ENCODE measurements around the gene PTPN14. TPM values are rescaled to one million over a fixed set of nuclear protein-coding genes. Genes with fewer than 3 reads are reported as not detected.
"Not testable (repeated sequence)": the region's sequence is repeated elsewhere in the genome, so short reads cannot be mapped to it uniquely, and the experiment has no call there.

PTPN14 gene
- total RNA-seq (under 1 TPM; 0.02 to 0.36 (median 0.29) TPM), total RNA-seq (0.04 to 1.3 (median 0.23) reads per million in 29 experiments)
- 0.09 TPM for total RNA-seq (2013)

DNA sequence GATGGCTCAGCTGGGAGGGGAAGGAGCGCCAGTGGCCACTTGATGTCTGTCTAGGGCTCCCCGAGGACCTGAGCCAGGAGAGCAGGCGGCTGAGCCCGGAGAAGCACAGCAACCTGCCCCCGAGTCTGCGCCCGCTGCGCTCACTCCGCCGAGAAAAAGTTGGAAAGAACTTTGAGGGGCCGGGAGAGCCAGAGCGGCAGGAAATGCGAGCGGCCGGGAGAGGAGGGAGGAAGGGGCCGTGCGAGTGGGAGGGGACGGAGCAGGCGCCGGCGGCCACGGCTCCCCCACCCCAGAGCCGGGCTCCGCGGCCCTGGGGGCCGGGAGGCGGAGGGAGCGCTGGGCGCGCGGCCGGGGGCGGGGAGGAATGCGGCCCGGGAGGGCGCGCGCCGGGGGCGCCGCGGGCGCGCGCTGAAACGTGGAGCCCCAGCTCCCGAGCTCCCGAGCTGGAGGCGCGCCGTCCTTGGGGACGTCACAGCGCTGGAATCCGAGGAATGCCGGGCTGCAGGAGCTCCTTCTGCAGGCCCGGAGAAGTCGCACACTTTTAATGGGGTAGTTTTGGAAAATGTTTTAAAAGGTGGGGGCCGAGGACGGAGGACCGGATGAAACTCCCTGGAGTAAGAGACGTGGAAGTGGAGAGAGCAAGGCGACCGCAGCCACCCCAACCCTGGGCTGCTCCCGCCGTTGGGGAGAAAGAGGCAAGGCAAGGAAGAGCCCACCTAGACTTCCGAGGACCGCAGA is at the start of gene PTPN14:
TSS of gene PTPN14 (minus strand) at position 167 of the 738 bp plus-strand sequence. CDS start 86,799 bp downstream, outside the sequence.
- no peaks in the 10 kb centered on the region for H3K36me3 Mint-ChIP-seq
- H3K27me3 Mint-ChIP-seq: peaks cover 47 to 55% of the 10 kb centered on the region in 2 donors
- Histone ChIP-seq H3K27ac (ENCODE audit: low read length) (no peak within 1 kb of the TSS), H3K4me1 (ENCODE audit: control insufficient read depth in 1 of 2, extremely low read depth in 1 of 2, insufficient read depth in 2 of 2, low read length in 2 of 2) (peaks cover 0 to 10% of the 10 kb centered on the region in 2 experiments), H3K9me3 (no peaks in the 10 kb centered on the region), H3K4me3 (ENCODE audit: control insufficient read depth in 1 of 2, extremely low read depth in 1 of 2, low read length in 1 of 2) (peak within 1 kb of the TSS in 1 of 2 donors; percentile 78), H3K36me3 (ENCODE audit: control insufficient read depth in 2 of 2, extremely low read depth in 1 of 2, insufficient read depth in 1 of 2, low read length in 1 of 2) (no peaks in the 10 kb centered on the region), H3K27me3 (replicated peaks in 1 of 2; ENCODE audit: control insufficient read depth in 2 of 2, extremely low read depth in 1 of 2, insufficient read depth in 2 of 2, low read length in 1 of 2) (peaks cover 0 to 31% of the 10 kb centered on the region in 2 experiments)
- DNase-seq: peak in 1 of 35 experiments; percentile 2
- ChIA-PET CTCF (no interaction called here), POLR2A (no interaction called here)
- WGBS (ENCODE audit: insufficient coverage): 3% methylated on average over 60 of the region's 67 CpGs
- no peak within 1 kb of the TSS for H3K27ac Mint-ChIP-seq
- peak within 1 kb of the TSS in 2 of 3 donors; percentile 49 to 75 for H3K4me3 Mint-ChIP-seq
- peaks cover 0 to 15% (median 10%) of the 10 kb centered on the region in 3 donors for H3K4me1 Mint-ChIP-seq
- peak in 1 of 4 experiments; percentile 17 for ATAC-seq (replicated peaks in 1 of 4)
- H3K9me3 Mint-ChIP-seq: no peaks in the 10 kb centered on the region

DNA sequence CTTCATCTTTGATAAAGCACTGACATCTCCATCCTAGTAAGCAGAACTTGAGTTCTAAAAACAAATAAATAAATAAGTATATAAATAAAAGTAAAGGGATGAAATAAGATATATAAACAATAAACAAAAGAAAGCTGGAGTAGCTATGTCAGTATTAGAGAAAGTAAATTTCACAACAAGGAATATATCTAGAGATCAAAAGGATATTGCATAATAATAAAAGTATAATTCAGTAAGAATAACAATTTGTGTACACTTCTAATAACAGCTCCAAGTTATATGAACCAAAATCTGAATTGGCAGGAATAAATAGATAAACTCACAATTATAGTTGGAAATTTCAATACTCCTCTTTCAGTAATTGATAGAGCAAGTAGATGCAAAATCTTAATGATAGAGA is 41.8 kb upstream of the PTPN14 start:
- peaks cover 3 to 5% of the 10 kb centered on the region in 2 donors for H3K27me3 Mint-ChIP-seq
- no peaks in the 10 kb centered on the region for H3K4me1 ChIP-seq (ENCODE audit: control insufficient read depth in 1 of 2, extremely low read depth in 1 of 2, insufficient read depth in 2 of 2, low read length in 2 of 2)
- no peak overlapping the region for H3K4me3 ChIP-seq (ENCODE audit: control insufficient read depth in 1 of 2, extremely low read depth in 1 of 2, low read length in 1 of 2)
- H3K4me1 Mint-ChIP-seq: no peaks in the 10 kb centered on the region
- no peak overlapping the region for H3K27ac Mint-ChIP-seq
- H3K4me3 Mint-ChIP-seq: no peak overlapping the region
- CTCF ChIA-PET: interaction anchor here in 1 of 2 donors (0.6 to 0.7 kb wide), 2 partner anchors 54 to 145 kb away, joined by 3 to 9 read pairs; no protein-coding TSS in a partner anchor
- no peak for ATAC-seq (replicated peaks in 1 of 4)
- H3K9me3 ChIP-seq: no peaks in the 10 kb centered on the region
- POLR2A ChIA-PET: interaction anchor here in 1 of 2 donors (0.7 kb wide), 1 partner anchor 263 kb away, joined by 6 read pairs; no protein-coding TSS in a partner anchor
- H3K27me3 ChIP-seq (replicated peaks in 1 of 2; ENCODE audit: control insufficient read depth in 2 of 2, extremely low read depth in 1 of 2, insufficient read depth in 2 of 2, low read length in 1 of 2): no peaks in the 10 kb centered on the region
- H3K36me3 Mint-ChIP-seq: no peaks in the 10 kb centered on the region
- no peak overlapping the region for H3K27ac ChIP-seq (ENCODE audit: low read length)
- DNase-seq: no peak
- H3K36me3 ChIP-seq (ENCODE audit: control insufficient read depth in 2 of 2, extremely low read depth in 1 of 2, insufficient read depth in 1 of 2, low read length in 1 of 2): no peaks in the 10 kb centered on the region
- no peaks in the 10 kb centered on the region for H3K9me3 Mint-ChIP-seq

DNA sequence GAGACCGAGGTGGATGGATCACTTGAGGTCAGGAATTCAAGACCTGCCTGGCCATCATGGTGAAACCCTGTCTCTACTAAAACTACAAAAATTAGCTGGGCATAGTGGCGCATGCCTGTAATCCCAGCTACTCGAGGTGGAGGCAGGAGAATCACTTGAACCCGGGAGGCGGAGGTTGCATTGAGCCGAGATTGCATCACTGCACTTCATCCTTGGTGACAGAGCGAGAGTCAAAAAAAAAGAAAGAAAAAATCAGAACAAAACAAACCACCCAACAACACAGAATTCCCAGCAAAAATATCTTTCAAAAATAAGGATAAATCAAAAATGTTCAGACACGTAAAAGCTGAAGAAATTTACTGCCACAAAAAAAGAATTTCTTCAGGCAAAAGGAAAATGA is 40.5 kb upstream of the PTPN14 start:
- not testable (repeated sequence) for H3K36me3 Mint-ChIP-seq
- 100% methylated on average over 1 of the region's 8 CpGs for WGBS (ENCODE audit: insufficient coverage)

DNA sequence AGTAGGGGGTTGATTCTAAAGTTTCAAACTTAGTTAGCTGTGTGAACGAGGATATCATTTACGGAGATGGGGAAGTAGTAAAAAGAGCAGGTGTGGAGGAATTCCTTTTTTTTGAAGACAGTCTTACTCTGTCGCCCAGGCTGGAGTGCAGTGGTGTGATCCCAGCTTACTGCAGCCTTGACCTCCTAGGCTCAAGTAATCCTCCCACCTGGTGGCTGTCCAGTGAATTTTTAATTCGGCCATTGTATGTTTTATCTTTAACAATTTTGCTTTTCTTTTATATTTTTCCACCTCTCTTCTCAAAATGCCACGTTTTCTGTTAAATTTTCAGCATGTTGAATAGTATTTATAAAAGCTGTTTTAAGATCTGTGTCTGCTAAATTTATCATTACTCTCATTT is 39.3 kb upstream of the PTPN14 start:
- ATAC-seq (replicated peaks in 1 of 4): no peak
- Histone ChIP-seq H3K4me1 (ENCODE audit: control insufficient read depth in 1 of 2, extremely low read depth in 1 of 2, insufficient read depth in 2 of 2, low read length in 2 of 2) (no peaks in the 10 kb centered on the region), H3K36me3 (ENCODE audit: control insufficient read depth in 2 of 2, extremely low read depth in 1 of 2, insufficient read depth in 1 of 2, low read length in 1 of 2) (no peaks in the 10 kb centered on the region), H3K27me3 (replicated peaks in 1 of 2; ENCODE audit: control insufficient read depth in 2 of 2, extremely low read depth in 1 of 2, insufficient read depth in 2 of 2, low read length in 1 of 2) (no peaks in the 10 kb centered on the region), H3K4me3 (ENCODE audit: control insufficient read depth in 1 of 2, extremely low read depth in 1 of 2, low read length in 1 of 2) (no peak overlapping the region), H3K27ac (ENCODE audit: low read length) (no peak overlapping the region), H3K9me3 (no peaks in the 10 kb centered on the region)
- Mint-ChIP-seq H3K9me3 (no peaks in the 10 kb centered on the region), H3K27ac (no peak overlapping the region), H3K4me1 (no peaks in the 10 kb centered on the region), H3K27me3 (peaks cover 3 to 9% of the 10 kb centered on the region in 2 donors), H3K4me3 (no peak overlapping the region), H3K36me3 (no peaks in the 10 kb centered on the region)
- ChIA-PET POLR2A (interaction anchor here in 1 of 2 donors (0.7 kb wide), 1 partner anchor 648 kb away, joined by 3 read pairs; no protein-coding TSS in a partner anchor), CTCF (interaction anchor here in 1 of 2 donors (0.6 to 0.7 kb wide), 3 partner anchors 15 to 47 kb away, joined by 3 to 6 read pairs (median 3); no protein-coding TSS in a partner anchor)
- 73% methylated on average over 3 of the region's 5 CpGs for WGBS (ENCODE audit: insufficient coverage)
- DNase-seq: no peak

More for the DNA sequence above, 40.5 kb upstream of the PTPN14 start:
- DNase-seq; H3K36me3 ChIP-seq (ENCODE audit: control insufficient read depth in 2 of 2, extremely low read depth in 1 of 2, insufficient read depth in 1 of 2, low read length in 1 of 2); H3K4me1 ChIP-seq (ENCODE audit: control insufficient read depth in 1 of 2, extremely low read depth in 1 of 2, insufficient read depth in 2 of 2, low read length in 2 of 2); H3K4me3 Mint-ChIP-seq; H3K4me1 Mint-ChIP-seq; H3K9me3 Mint-ChIP-seq; H3K27me3 Mint-ChIP-seq; H3K4me3 ChIP-seq (ENCODE audit: control insufficient read depth in 1 of 2, extremely low read depth in 1 of 2, low read length in 1 of 2); H3K27ac ChIP-seq (ENCODE audit: low read length); H3K27me3 ChIP-seq (replicated peaks in 1 of 2; ENCODE audit: control insufficient read depth in 2 of 2, extremely low read depth in 1 of 2, insufficient read depth in 2 of 2, low read length in 1 of 2); ATAC-seq (replicated peaks in 1 of 4); H3K9me3 ChIP-seq; H3K27ac Mint-ChIP-seq: not testable (repeated sequence)
- POLR2A ChIA-PET: interaction anchor here in 1 of 2 donors (0.6 kb wide), 1 partner anchor 19 kb away, joined by 3 read pairs; no protein-coding TSS in a partner anchor
- CTCF ChIA-PET: interaction anchor here in 1 of 2 donors (0.6 kb wide), 1 partner anchor 67 kb away, joined by 3 read pairs; no protein-coding TSS in a partner anchor

DNA sequence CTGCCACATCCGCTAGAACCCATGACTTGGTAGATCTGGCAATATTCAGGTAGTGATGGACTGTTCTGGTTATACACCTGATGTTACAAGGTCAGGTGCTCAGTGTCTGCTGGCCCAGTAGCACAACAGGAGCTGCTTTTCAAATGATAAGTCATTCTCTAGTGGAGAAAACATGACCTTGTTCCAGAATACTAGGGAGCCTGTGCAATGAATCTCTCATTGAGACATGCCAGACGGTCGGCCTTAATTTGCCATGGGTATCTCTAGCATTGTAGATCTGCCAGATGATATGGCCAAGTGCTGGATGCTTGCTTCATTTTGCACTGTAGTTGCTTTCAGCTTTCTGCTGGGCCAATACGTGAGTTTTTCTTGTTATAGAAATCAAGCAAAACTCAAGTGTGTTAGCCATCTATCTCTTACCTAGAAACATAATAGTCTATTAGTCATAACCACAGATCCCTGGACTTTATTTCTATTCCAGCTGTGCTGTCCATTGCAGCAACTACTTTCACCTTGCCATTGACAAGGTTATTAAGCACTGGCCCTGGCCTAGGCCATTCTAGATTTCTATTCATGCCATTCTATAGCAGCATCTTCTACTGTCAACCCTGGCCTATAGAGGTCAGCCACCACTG is 37.7 kb upstream of the PTPN14 start:
- no peak for DNase-seq
- Histone ChIP-seq H3K27me3 (replicated peaks in 1 of 2; ENCODE audit: control insufficient read depth in 2 of 2, extremely low read depth in 1 of 2, insufficient read depth in 2 of 2, low read length in 1 of 2) (no peaks in the 10 kb centered on the region), H3K4me1 (ENCODE audit: control insufficient read depth in 1 of 2, extremely low read depth in 1 of 2, insufficient read depth in 2 of 2, low read length in 2 of 2) (no peaks in the 10 kb centered on the region), H3K4me3 (ENCODE audit: control insufficient read depth in 1 of 2, extremely low read depth in 1 of 2, low read length in 1 of 2) (no peak overlapping the region), H3K9me3 (no peaks in the 10 kb centered on the region), H3K36me3 (ENCODE audit: control insufficient read depth in 2 of 2, extremely low read depth in 1 of 2, insufficient read depth in 1 of 2, low read length in 1 of 2) (no peaks in the 10 kb centered on the region), H3K27ac (ENCODE audit: low read length) (no peak overlapping the region)
- Mint-ChIP-seq H3K9me3 (no peaks in the 10 kb centered on the region), H3K27me3 (peaks cover 4 to 9% of the 10 kb centered on the region in 2 donors), H3K36me3 (no peaks in the 10 kb centered on the region), H3K4me3 (no peak overlapping the region), H3K4me1 (no peaks in the 10 kb centered on the region), H3K27ac (no peak overlapping the region)
- 100% methylated on average over 4 of the region's 4 CpGs for WGBS (ENCODE audit: insufficient coverage)
- no peak for ATAC-seq (replicated peaks in 1 of 4)
- POLR2A ChIA-PET: no interaction called here
- CTCF ChIA-PET: interaction anchor here in 1 of 2 donors (0.7 kb wide), 1 partner anchor 1195 kb away, joined by 5 read pairs; no protein-coding TSS in a partner anchor

DNA sequence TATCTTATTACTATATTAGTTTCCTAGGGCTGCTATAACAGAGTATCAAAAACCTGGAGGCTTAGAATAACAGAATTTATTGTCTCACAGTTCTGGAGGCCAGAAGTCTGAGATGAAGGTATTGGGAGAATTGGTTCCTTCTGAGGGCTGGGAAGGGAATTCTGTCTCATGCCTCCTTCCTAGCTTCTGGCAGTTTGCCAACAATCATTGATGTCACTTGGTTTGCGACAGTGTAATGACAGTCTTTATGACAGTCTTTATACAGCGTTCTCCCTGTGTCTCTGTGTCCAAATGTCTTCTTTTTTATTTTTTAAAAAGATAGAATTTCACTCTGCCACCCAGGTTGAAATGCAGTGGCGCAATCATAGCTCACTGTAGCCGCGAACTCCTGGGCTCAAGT is 35.8 kb upstream of the PTPN14 start:
- CTCF ChIA-PET: no interaction called here
- Histone ChIP-seq H3K36me3 (ENCODE audit: control insufficient read depth in 2 of 2, extremely low read depth in 1 of 2, insufficient read depth in 1 of 2, low read length in 1 of 2) (no peaks in the 10 kb centered on the region), H3K27me3 (replicated peaks in 1 of 2; ENCODE audit: control insufficient read depth in 2 of 2, extremely low read depth in 1 of 2, insufficient read depth in 2 of 2, low read length in 1 of 2) (no peaks in the 10 kb centered on the region), H3K4me1 (ENCODE audit: control insufficient read depth in 1 of 2, extremely low read depth in 1 of 2, insufficient read depth in 2 of 2, low read length in 2 of 2) (no peaks in the 10 kb centered on the region), H3K4me3 (ENCODE audit: control insufficient read depth in 1 of 2, extremely low read depth in 1 of 2, low read length in 1 of 2) (no peak overlapping the region), H3K9me3 (no peaks in the 10 kb centered on the region), H3K27ac (ENCODE audit: low read length) (no peak overlapping the region)
- no peak overlapping the region for H3K27ac Mint-ChIP-seq
- peaks cover 8 to 9% of the 10 kb centered on the region in 2 donors for H3K27me3 Mint-ChIP-seq
- H3K4me3 Mint-ChIP-seq: no peak overlapping the region
- H3K9me3 Mint-ChIP-seq: no peaks in the 10 kb centered on the region
- ATAC-seq (replicated peaks in 1 of 4): no peak
- no peak for DNase-seq
- POLR2A ChIA-PET: no interaction called here
- WGBS (ENCODE audit: insufficient coverage): no CpG with 5 or more reads among the region's 5 CpGs
- H3K36me3 Mint-ChIP-seq: no peaks in the 10 kb centered on the region
- no peaks in the 10 kb centered on the region for H3K4me1 Mint-ChIP-seq
